ENCODE data around the gene CAD.
"Not testable (repeated sequence)": the region's sequence is repeated elsewhere in the genome, so short reads cannot be mapped to it uniquely, and the experiment has no call there.

Gene CAD

DNA sequence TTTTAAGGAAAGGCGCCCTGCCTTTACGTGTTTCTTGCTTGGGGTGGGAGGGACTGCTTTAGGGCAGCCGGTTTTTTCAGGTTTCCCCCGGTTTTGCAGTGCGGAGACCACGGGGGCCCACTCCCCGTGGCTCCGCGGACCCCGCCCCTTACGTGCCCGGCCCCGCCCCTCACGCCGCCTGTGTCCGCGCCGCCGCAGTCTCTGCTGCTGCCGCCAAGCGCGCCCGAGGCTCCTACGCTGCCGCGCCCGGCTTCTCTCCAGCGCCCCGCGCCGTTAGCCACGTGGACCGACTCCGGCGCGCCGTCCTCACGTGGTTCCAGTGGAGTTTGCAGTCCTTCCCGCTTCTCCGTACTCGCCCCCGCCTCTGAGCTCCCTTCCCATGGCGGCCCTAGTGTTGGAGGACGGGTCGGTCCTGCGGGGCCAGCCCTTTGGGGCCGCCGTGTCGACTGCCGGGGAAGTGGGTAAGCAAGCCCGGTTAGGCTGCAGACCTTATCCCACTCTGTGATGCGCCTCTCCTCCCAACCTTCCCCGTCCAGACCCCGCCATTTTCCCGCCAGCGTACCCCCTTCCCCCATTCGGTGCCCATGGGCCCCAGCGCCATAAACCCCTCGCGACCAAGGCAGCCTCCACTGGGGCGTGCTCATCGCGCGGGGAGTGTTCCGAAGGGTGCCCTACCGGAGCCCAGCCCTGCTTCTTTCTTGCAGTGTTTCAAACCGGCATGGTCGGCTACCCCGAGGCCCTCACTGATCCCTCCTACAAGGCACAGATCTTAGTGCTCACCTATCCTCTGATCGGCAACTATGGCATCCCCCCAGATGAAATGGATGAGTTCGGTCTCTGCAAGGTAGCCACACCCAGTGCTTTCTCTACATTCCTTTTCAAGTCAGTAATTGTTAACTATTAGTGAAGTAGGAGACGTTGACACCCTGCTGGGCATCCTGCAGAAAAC is at the start of gene CAD:
TSS of gene CAD (plus strand) at position 197 of the 949 bp plus-strand sequence. CDS start at position 380, 183 bp downstream.
- no peaks in the 10 kb centered on the region for H3K27me3 Mint-ChIP-seq
- H3K4me3 Mint-ChIP-seq: peak within 1 kb of the TSS; percentile 99
- peaks cover 35% of the 10 kb centered on the region for H3K4me1 Mint-ChIP-seq
- DNase-seq (ENCODE audit: low spot score in 2 of 2): peak; percentile 74 to 76
- H3K27ac Mint-ChIP-seq: peak within 1 kb of the TSS; percentile 88
- ATAC-seq (ENCODE audit: low read depth): peak; percentile 71
- peaks cover 14% of the 10 kb centered on the region for H3K36me3 Mint-ChIP-seq
- H3K9me3 Mint-ChIP-seq: no peaks in the 10 kb centered on the region

GRCh38 chr2:27170581-27171337 is 46.4 kb upstream of the CAD start:
- DNase-seq (ENCODE audit: low spot score in 2 of 2) (no peak), ATAC-seq (ENCODE audit: low read depth) (peak; percentile 36)
- Mint-ChIP-seq H3K9me3 (no peaks in the 10 kb centered on the region), H3K4me3 (peak overlapping the region; percentile 61), H3K4me1 (peaks cover 6% of the 10 kb centered on the region), H3K27me3 (peaks cover 2% of the 10 kb centered on the region), H3K27ac (no peak overlapping the region), H3K36me3 (no peaks in the 10 kb centered on the region)

DNA sequence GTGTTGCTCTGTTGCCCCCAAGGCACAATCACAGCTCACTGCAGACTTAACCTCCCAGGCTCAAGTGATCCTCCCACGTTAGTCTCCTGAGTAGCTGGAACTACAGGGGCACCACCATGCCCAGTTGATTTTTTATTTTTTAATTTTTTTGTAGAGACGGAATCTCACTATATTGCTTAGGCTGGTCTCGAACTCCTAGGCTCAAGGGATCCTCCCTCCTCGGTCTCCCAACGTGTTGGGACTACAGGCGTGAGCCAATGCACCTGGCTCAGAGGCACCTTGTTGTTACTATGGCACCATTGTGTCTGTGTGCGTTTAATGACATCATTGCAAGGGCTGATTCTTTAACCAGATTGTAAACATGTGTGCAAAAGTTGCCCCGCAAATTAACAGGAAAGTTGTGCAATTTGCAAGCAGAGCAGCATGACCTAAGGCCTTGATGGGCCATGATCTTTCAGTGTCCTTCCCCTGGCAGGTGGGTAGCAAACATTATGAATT is 45.8 kb upstream of the CAD start:
- Mint-ChIP-seq H3K36me3 (no peaks in the 10 kb centered on the region), H3K27me3 (peaks cover 2% of the 10 kb centered on the region), H3K4me3 (no peak overlapping the region), H3K9me3 (no peaks in the 10 kb centered on the region), H3K4me1 (peaks cover 6% of the 10 kb centered on the region), H3K27ac (no peak overlapping the region)
- DNase-seq (ENCODE audit: low spot score in 2 of 2): no peak
- ATAC-seq (ENCODE audit: low read depth): no peak

DNA sequence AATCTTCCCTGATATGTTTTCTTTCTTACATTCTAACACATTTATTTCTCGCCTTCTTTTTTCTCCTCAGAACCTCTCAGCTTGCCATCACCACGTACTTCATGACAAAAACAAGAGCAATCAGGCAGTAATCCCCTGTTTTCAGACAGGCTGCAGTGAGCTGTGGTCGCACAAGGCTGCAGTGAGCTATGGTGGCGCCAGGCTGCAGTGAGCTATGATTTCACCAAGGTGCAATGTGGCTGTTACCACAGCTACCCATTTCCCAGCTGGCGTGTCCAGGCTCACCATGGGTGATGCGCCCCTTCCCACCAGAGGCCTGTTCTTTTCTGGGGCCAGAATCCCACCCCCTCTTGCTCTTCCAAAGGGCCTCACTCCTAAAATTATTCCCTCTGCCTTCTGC is 42.5 kb upstream of the CAD start:
- Mint-ChIP-seq H3K27me3 (peaks cover 9% of the 10 kb centered on the region), H3K9me3 (no peaks in the 10 kb centered on the region), H3K27ac (no peak overlapping the region), H3K4me1 (peaks cover 6% of the 10 kb centered on the region), H3K4me3 (no peak overlapping the region), H3K36me3 (no peaks in the 10 kb centered on the region)
- DNase-seq (ENCODE audit: low spot score in 2 of 2): no peak
- ATAC-seq (ENCODE audit: low read depth): no peak

DNA sequence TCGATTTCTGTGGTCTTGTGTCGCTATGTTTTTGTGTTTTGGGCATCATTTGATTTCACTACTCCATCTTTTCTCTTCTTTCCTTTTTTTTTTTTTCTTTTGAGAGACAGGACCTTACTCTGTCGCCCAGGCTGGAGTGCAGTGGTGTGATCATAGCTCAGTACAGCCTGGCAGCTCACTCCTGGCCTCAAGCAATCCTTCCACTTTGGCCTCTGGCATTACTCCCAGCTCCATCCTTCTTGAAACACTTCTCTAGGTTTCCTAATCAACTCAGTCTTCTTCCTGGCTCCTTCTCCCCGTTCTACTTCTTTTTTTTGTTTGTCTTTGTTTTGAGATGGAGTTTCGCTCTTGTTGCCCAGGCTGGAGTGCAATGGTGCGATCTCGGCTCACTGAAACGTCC is 41.8 kb upstream of the CAD start:
- no peak overlapping the region for H3K4me3 Mint-ChIP-seq
- H3K27me3 Mint-ChIP-seq: peaks cover 9% of the 10 kb centered on the region
- DNase-seq (ENCODE audit: low spot score in 2 of 2): no peak
- H3K4me1 Mint-ChIP-seq: peaks cover 6% of the 10 kb centered on the region
- H3K27ac Mint-ChIP-seq: no peak overlapping the region
- H3K9me3 Mint-ChIP-seq: no peaks in the 10 kb centered on the region
- no peaks in the 10 kb centered on the region for H3K36me3 Mint-ChIP-seq
- no peak for ATAC-seq (ENCODE audit: low read depth)

GRCh38 chr2:27175781-27176180 is 41.4 kb upstream of the CAD start:
- not testable (repeated sequence) for H3K36me3 Mint-ChIP-seq; DNase-seq (ENCODE audit: low spot score in 2 of 2); H3K27ac Mint-ChIP-seq; H3K4me3 Mint-ChIP-seq; H3K4me1 Mint-ChIP-seq; H3K9me3 Mint-ChIP-seq; ATAC-seq (ENCODE audit: low read depth)
- H3K27me3 Mint-ChIP-seq: peaks cover 10% of the 10 kb centered on the region

DNA sequence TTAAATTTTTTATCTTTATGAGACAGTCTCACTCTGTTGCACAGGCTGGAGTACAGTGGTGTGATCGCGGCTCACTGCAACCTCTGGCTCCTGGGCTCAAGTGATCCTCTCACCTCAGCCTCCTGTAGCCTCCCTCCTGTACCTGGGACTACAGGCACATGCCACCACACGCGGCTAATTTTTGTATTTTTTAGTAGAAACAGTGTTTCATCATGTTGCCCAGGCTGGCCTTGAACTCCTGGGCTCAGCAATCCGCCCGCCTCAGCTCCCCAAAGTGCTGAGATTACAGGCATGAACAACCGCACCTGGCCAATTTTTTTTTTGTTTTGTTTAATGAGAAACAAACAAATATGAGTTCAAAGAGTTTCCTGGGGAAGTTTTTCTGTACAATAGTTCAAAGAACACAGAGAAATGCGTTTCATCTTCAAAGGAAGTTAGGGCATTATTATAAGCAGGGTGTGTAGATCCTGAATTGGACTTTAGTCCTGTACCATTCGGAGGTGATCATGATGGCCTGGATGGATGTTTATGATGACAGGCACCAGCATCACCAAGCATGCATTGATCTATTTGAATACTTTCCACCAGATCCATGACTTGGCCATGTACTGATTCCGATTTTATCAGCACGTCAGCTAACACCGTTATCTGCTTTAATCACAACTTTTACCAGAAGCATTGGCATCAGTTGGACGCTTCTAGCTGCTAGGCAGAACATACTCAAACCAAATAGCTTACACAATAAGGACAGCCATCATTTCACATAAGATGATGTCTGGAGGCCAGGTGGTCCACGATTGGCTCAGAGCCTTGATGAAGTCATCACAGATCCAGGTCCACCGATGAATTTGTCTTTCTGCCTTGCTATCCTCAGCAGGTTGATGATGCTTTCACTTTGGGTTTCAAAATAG is 39.5 kb upstream of the CAD start:
- Mint-ChIP-seq H3K4me3 (no peak overlapping the region), H3K27me3 (peaks cover 18% of the 10 kb centered on the region), H3K9me3 (no peaks in the 10 kb centered on the region), H3K4me1 (no peaks in the 10 kb centered on the region), H3K27ac (no peak overlapping the region), H3K36me3 (no peaks in the 10 kb centered on the region)
- ATAC-seq (ENCODE audit: low read depth) (no peak), DNase-seq (ENCODE audit: low spot score in 2 of 2) (no peak)

DNA sequence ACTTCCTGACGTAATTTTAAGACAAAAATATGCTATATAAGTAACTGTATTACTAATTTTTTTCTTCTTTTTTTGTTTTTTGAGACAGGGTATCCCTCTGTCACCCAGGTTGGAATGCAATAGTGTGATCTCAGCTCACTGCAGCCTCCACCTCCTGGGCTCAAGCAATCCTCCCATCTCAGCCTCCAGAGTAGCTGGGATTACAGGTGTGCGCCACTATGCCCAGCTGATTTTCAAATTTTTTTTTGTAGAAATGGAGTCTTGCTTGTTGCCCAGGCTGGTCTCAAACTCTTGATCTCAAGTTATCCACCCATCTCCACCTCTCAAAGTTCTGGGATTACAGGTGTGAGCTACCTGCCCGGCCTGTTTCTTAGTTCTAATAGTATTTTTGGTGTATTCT is 38.7 kb upstream of the CAD start:
- H3K36me3 Mint-ChIP-seq: no peaks in the 10 kb centered on the region
- no peak for ATAC-seq (ENCODE audit: low read depth)
- H3K9me3 Mint-ChIP-seq: no peaks in the 10 kb centered on the region
- H3K4me1 Mint-ChIP-seq: no peaks in the 10 kb centered on the region
- H3K4me3 Mint-ChIP-seq: no peak overlapping the region
- no peak overlapping the region for H3K27ac Mint-ChIP-seq
- DNase-seq (ENCODE audit: low spot score in 2 of 2): no peak
- peaks cover 18% of the 10 kb centered on the region for H3K27me3 Mint-ChIP-seq

- ATAC-seq (ENCODE audit: low read depth): no peak
- no peak for DNase-seq (ENCODE audit: low spot score in 2 of 2)
- H3K27me3 Mint-ChIP-seq: peaks cover 20% of the 10 kb centered on the region
- H3K9me3 Mint-ChIP-seq: no peaks in the 10 kb centered on the region
- no peak overlapping the region for H3K27ac Mint-ChIP-seq
- H3K36me3 Mint-ChIP-seq: no peaks in the 10 kb centered on the region
- H3K4me3 Mint-ChIP-seq: no peak overlapping the region
- no peaks in the 10 kb centered on the region for H3K4me1 Mint-ChIP-seq
Measured at GRCh38 chr2:27179344-27180000, 37.7 kb upstream of the CAD start.

GRCh38 chr2:27182346-27182745 is 34.8 kb upstream of the CAD start:
- ATAC-seq (ENCODE audit: low read depth): no peak
- Mint-ChIP-seq H3K36me3 (no peaks in the 10 kb centered on the region), H3K27ac (no peak overlapping the region), H3K4me3 (no peak overlapping the region), H3K27me3 (peaks cover 18% of the 10 kb centered on the region), H3K9me3 (no peaks in the 10 kb centered on the region), H3K4me1 (no peaks in the 10 kb centered on the region)
- no peak for DNase-seq (ENCODE audit: low spot score in 2 of 2)

GRCh38 chr2:27184115-27184514 is 33.1 kb upstream of the CAD start:
- H3K27ac Mint-ChIP-seq: no peak overlapping the region
- DNase-seq (ENCODE audit: low spot score in 2 of 2) (no peak), ATAC-seq (ENCODE audit: low read depth) (no peak)
- peaks cover 18% of the 10 kb centered on the region for H3K27me3 Mint-ChIP-seq
- no peaks in the 10 kb centered on the region for H3K4me1 Mint-ChIP-seq
- no peaks in the 10 kb centered on the region for H3K36me3 Mint-ChIP-seq
- H3K4me3 Mint-ChIP-seq: no peak overlapping the region
- H3K9me3 Mint-ChIP-seq: no peaks in the 10 kb centered on the region

DNA sequence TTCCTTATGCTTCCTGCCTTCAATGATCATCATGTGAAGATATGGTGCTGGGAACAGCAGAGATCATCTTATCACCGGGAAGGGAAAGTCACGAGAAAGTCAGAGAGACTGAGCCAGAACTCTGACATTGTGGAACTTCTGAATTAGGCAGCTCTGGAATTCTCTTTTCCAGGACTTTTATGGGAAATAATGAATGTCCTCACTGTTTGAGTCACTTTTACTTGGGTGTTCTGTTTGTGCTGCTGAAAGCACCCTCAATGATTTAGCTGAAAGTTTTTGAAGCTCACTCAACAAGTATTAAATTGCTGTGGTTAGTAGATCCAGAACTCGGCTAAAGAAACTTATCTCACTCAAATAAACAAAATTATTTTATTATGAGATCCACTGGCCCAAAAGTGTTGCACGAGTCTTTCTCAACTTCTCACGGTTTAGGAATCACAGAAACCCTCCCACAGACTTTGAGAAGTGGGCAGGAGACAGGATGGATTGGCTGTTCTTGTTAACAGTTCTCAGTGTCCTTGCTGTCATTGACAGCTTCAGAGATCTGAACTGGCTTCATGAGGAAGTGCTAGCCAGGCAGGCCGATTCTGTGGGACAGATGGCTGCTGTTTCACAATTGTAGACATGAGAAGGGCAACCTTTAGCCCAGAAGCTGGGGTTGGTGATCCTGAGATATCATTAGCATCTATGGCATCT is 31.7 kb upstream of the CAD start:
- H3K27ac Mint-ChIP-seq: no peak overlapping the region
- DNase-seq (ENCODE audit: low spot score in 2 of 2): no peak
- H3K4me3 Mint-ChIP-seq: no peak overlapping the region
- H3K27me3 Mint-ChIP-seq: peaks cover 15% of the 10 kb centered on the region
- no peaks in the 10 kb centered on the region for H3K4me1 Mint-ChIP-seq
- no peak for ATAC-seq (ENCODE audit: low read depth)
- H3K9me3 Mint-ChIP-seq: no peaks in the 10 kb centered on the region
- no peaks in the 10 kb centered on the region for H3K36me3 Mint-ChIP-seq
